ENCODE measurements around the gene ASIP. TPM values are rescaled to one million over a fixed set of nuclear protein-coding genes. Genes with fewer than 3 reads are reported as not detected.
A peak's percentile ranks its signal among the peaks of the same experiment; 100 is the strongest.

The ASIP gene
- total RNA-seq, 1 donor from 2014 or later, result not detected

- no peak for DNase-seq (ENCODE audit: low spot score)
- Mint-ChIP-seq H3K36me3 (ENCODE audit: low read depth, unreplicated experiment) (peaks cover 3% of the 10 kb centered on the region), H3K4me3 (ENCODE audit: unreplicated experiment) (no peak overlapping the region), H3K9me3 (ENCODE audit: unreplicated experiment) (no peaks in the 10 kb centered on the region), H3K27ac (ENCODE audit: unreplicated experiment) (no peak overlapping the region), H3K27me3 (ENCODE audit: unreplicated experiment) (peaks cover 5% of the 10 kb centered on the region), H3K4me1 (ENCODE audit: unreplicated experiment) (peaks cover 3% of the 10 kb centered on the region)
- no peak for TF ChIP-seq CTCF (IDR thresholded peaks at IDR 0.05; ENCODE audit: unreplicated experiment)
Observed at GRCh38 chr20:34309691-34310090, 68.5 kb downstream of the ASIP start.

GRCh38 chr20:34310481-34311117, 69.4 kb downstream of the ASIP start:
- peaks cover 3% of the 10 kb centered on the region for H3K4me1 Mint-ChIP-seq (ENCODE audit: unreplicated experiment)
- H3K9me3 Mint-ChIP-seq (ENCODE audit: unreplicated experiment), result no peaks in the 10 kb centered on the region
- H3K27ac Mint-ChIP-seq (ENCODE audit: unreplicated experiment), result peak overlapping the region; percentile 38
- TF ChIP-seq CTCF (IDR thresholded peaks at IDR 0.05; ENCODE audit: unreplicated experiment), result no peak
- DNase-seq (ENCODE audit: low spot score), result no peak
- H3K36me3 Mint-ChIP-seq (ENCODE audit: low read depth, unreplicated experiment), result peaks cover 3% of the 10 kb centered on the region
- H3K4me3 Mint-ChIP-seq (ENCODE audit: unreplicated experiment), result peak overlapping the region; percentile 60
- H3K27me3 Mint-ChIP-seq (ENCODE audit: unreplicated experiment), result peaks cover 5% of the 10 kb centered on the region

GRCh38 chr20:34311118-34312023, 70.1 kb downstream of the ASIP start:
- peaks cover 3% of the 10 kb centered on the region for H3K4me1 Mint-ChIP-seq (ENCODE audit: unreplicated experiment)
- TF ChIP-seq CTCF (IDR thresholded peaks at IDR 0.05; ENCODE audit: unreplicated experiment), result no peak
- DNase-seq (ENCODE audit: low spot score), result peak; percentile 41
- peaks cover 3% of the 10 kb centered on the region for H3K36me3 Mint-ChIP-seq (ENCODE audit: low read depth, unreplicated experiment)
- H3K27me3 Mint-ChIP-seq (ENCODE audit: unreplicated experiment), result peaks cover 5% of the 10 kb centered on the region
- no peaks in the 10 kb centered on the region for H3K9me3 Mint-ChIP-seq (ENCODE audit: unreplicated experiment)
- peak overlapping the region; percentile 60 for H3K4me3 Mint-ChIP-seq (ENCODE audit: unreplicated experiment)
- H3K27ac Mint-ChIP-seq (ENCODE audit: unreplicated experiment), result peak overlapping the region; percentile 38

- Mint-ChIP-seq H3K27me3 (ENCODE audit: unreplicated experiment) (peaks cover 5% of the 10 kb centered on the region), H3K4me1 (ENCODE audit: unreplicated experiment) (peaks cover 3% of the 10 kb centered on the region), H3K9me3 (ENCODE audit: unreplicated experiment) (no peaks in the 10 kb centered on the region), H3K27ac (ENCODE audit: unreplicated experiment) (no peak overlapping the region), H3K4me3 (ENCODE audit: unreplicated experiment) (no peak overlapping the region), H3K36me3 (ENCODE audit: low read depth, unreplicated experiment) (peaks cover 3% of the 10 kb centered on the region)
- no peak for DNase-seq (ENCODE audit: low spot score)
- TF ChIP-seq CTCF (IDR thresholded peaks at IDR 0.05; ENCODE audit: unreplicated experiment), result no peak
Observed at GRCh38 chr20:34312024-34312460, 70.8 kb downstream of the ASIP start.
